ENCODE measurements around the gene GRK1.
A peak's percentile ranks its signal among the peaks of the same experiment; 100 is the strongest.
"Not testable (repeated sequence)": the region's sequence is repeated elsewhere in the genome, so short reads cannot be mapped to it uniquely, and the experiment has no call there.

GRK1 gene

GRCh38 chr13:113725329-113726105, 58.5 kb downstream of the GRK1 start:
- H3K4me3 ChIP-seq (ENCODE audit: low read depth, low read length); H3K27ac ChIP-seq (ENCODE audit: low read depth, low read length): not testable (repeated sequence)

GRCh38 chr13:113726106-113726821, 59.2 kb downstream of the GRK1 start:
- not testable (repeated sequence) for H3K4me1 ChIP-seq (ENCODE audit: control insufficient read depth, insufficient read depth, low read length); H3K9me3 ChIP-seq (ENCODE audit: control insufficient read depth, insufficient read depth, low read length); H3K27me3 ChIP-seq (ENCODE audit: control insufficient read depth, insufficient read depth, low read length); H3K9ac ChIP-seq (ENCODE audit: low read depth, low read length); H3K36me3 ChIP-seq (ENCODE audit: control insufficient read depth, insufficient read depth, low read length)
- H3K4me3 ChIP-seq (ENCODE audit: low read depth, low read length) = peak overlapping the region; percentile 59
- H3K27ac ChIP-seq (ENCODE audit: low read depth, low read length) = peak overlapping the region; percentile 58

More at GRCh38 chr13:113725329-113726105, 58.5 kb downstream of the GRK1 start:
- not testable (repeated sequence) for H3K9me3 ChIP-seq (ENCODE audit: control insufficient read depth, insufficient read depth, low read length); H3K9ac ChIP-seq (ENCODE audit: low read depth, low read length); H3K36me3 ChIP-seq (ENCODE audit: control insufficient read depth, insufficient read depth, low read length); H3K27me3 ChIP-seq (ENCODE audit: control insufficient read depth, insufficient read depth, low read length); H3K4me1 ChIP-seq (ENCODE audit: control insufficient read depth, insufficient read depth, low read length)

GRCh38 chr13:113726961-113727411, 60.0 kb downstream of the GRK1 start:
- peak overlapping the region; percentile 59; the same call in 1 of the 2 replicates for H3K4me3 ChIP-seq (ENCODE audit: low read depth, low read length)

GRCh38 chr13:113728571-113729054, 61.6 kb downstream of the GRK1 start:
- Histone ChIP-seq H3K4me3 (ENCODE audit: low read depth, low read length) (no peak overlapping the region), H3K27ac (ENCODE audit: low read depth, low read length) (no peak overlapping the region), H3K9me3 (ENCODE audit: control insufficient read depth, insufficient read depth, low read length) (peaks cover 2% of the 10 kb centered on the region; the same call in 1 of the 2 replicates), H3K4me1 (ENCODE audit: control insufficient read depth, insufficient read depth, low read length) (peaks cover 7% of the 10 kb centered on the region; the same call in 1 of the 2 replicates), H3K36me3 (ENCODE audit: control insufficient read depth, insufficient read depth, low read length) (no peaks in the 10 kb centered on the region), H3K27me3 (ENCODE audit: control insufficient read depth, insufficient read depth, low read length) (no peaks in the 10 kb centered on the region), H3K9ac (ENCODE audit: low read depth, low read length) (no peak overlapping the region)

More at GRCh38 chr13:113726961-113727411, 60.0 kb downstream of the GRK1 start:
- H3K9ac ChIP-seq (ENCODE audit: low read depth, low read length) = no peak overlapping the region
- H3K27ac ChIP-seq (ENCODE audit: low read depth, low read length) = no peak overlapping the region
- no peaks in the 10 kb centered on the region for H3K27me3 ChIP-seq (ENCODE audit: control insufficient read depth, insufficient read depth, low read length)
- H3K4me1 ChIP-seq (ENCODE audit: control insufficient read depth, insufficient read depth, low read length) = peaks cover 7% of the 10 kb centered on the region; the same call in 1 of the 2 replicates
- no peaks in the 10 kb centered on the region for H3K36me3 ChIP-seq (ENCODE audit: control insufficient read depth, insufficient read depth, low read length)
- no peaks in the 10 kb centered on the region; the same call in 1 of the 2 replicates for H3K9me3 ChIP-seq (ENCODE audit: control insufficient read depth, insufficient read depth, low read length)

- H3K27me3 ChIP-seq (ENCODE audit: control insufficient read depth, insufficient read depth, low read length) = no peaks in the 10 kb centered on the region
- no peak overlapping the region for H3K9ac ChIP-seq (ENCODE audit: low read depth, low read length)
- H3K9me3 ChIP-seq (ENCODE audit: control insufficient read depth, insufficient read depth, low read length) = peaks cover 6% of the 10 kb centered on the region; the same call in 1 of the 2 replicates
- H3K27ac ChIP-seq (ENCODE audit: low read depth, low read length) = no peak overlapping the region
- no peaks in the 10 kb centered on the region for H3K36me3 ChIP-seq (ENCODE audit: control insufficient read depth, insufficient read depth, low read length)
- H3K4me1 ChIP-seq (ENCODE audit: control insufficient read depth, insufficient read depth, low read length) = peaks cover 4% of the 10 kb centered on the region; the same call in 1 of the 2 replicates
- no peak overlapping the region for H3K4me3 ChIP-seq (ENCODE audit: low read depth, low read length)
These were observed 62.4 kb downstream of the GRK1 start for GRCh38 chr13:113729187-113730019.

GRCh38 chr13:113730258-113730691, 63.3 kb downstream of the GRK1 start:
- peaks cover 6% of the 10 kb centered on the region; the same call in 1 of the 2 replicates for H3K9me3 ChIP-seq (ENCODE audit: control insufficient read depth, insufficient read depth, low read length)
- no peak overlapping the region for H3K9ac ChIP-seq (ENCODE audit: low read depth, low read length)
- no peaks in the 10 kb centered on the region for H3K36me3 ChIP-seq (ENCODE audit: control insufficient read depth, insufficient read depth, low read length)
- H3K4me3 ChIP-seq (ENCODE audit: low read depth, low read length) = no peak overlapping the region
- no peak overlapping the region for H3K27ac ChIP-seq (ENCODE audit: low read depth, low read length)
- H3K4me1 ChIP-seq (ENCODE audit: control insufficient read depth, insufficient read depth, low read length) = peaks cover 3% of the 10 kb centered on the region; the same call in 1 of the 2 replicates
- no peaks in the 10 kb centered on the region for H3K27me3 ChIP-seq (ENCODE audit: control insufficient read depth, insufficient read depth, low read length)

GRCh38 chr13:113730831-113731191, 63.8 kb downstream of the GRK1 start:
- H3K27me3 ChIP-seq (ENCODE audit: control insufficient read depth, insufficient read depth, low read length) = no peaks in the 10 kb centered on the region
- H3K4me3 ChIP-seq (ENCODE audit: low read depth, low read length) = no peak overlapping the region
- H3K27ac ChIP-seq (ENCODE audit: low read depth, low read length) = no peak overlapping the region
- H3K9ac ChIP-seq (ENCODE audit: low read depth, low read length) = no peak overlapping the region
- peaks cover 3% of the 10 kb centered on the region; the same call in 1 of the 2 replicates for H3K4me1 ChIP-seq (ENCODE audit: control insufficient read depth, insufficient read depth, low read length)
- H3K9me3 ChIP-seq (ENCODE audit: control insufficient read depth, insufficient read depth, low read length) = peaks cover 6% of the 10 kb centered on the region; the same call in 1 of the 2 replicates
- no peaks in the 10 kb centered on the region for H3K36me3 ChIP-seq (ENCODE audit: control insufficient read depth, insufficient read depth, low read length)

- no peak overlapping the region for H3K27ac ChIP-seq (ENCODE audit: low read depth, low read length)
- H3K27me3 ChIP-seq (ENCODE audit: control insufficient read depth, insufficient read depth, low read length) = no peaks in the 10 kb centered on the region
- peaks cover 2% of the 10 kb centered on the region; the same call in 1 of the 2 replicates for H3K4me1 ChIP-seq (ENCODE audit: control insufficient read depth, insufficient read depth, low read length)
- H3K9me3 ChIP-seq (ENCODE audit: control insufficient read depth, insufficient read depth, low read length) = peaks cover 6% of the 10 kb centered on the region; the same call in 1 of the 2 replicates
- H3K36me3 ChIP-seq (ENCODE audit: control insufficient read depth, insufficient read depth, low read length) = no peaks in the 10 kb centered on the region
- H3K9ac ChIP-seq (ENCODE audit: low read depth, low read length) = no peak overlapping the region
- H3K4me3 ChIP-seq (ENCODE audit: low read depth, low read length) = no peak overlapping the region
These were observed 64.5 kb downstream of the GRK1 start for GRCh38 chr13:113731192-113732175.

- Histone ChIP-seq H3K9ac (ENCODE audit: low read depth, low read length) (no peak overlapping the region), H3K27me3 (ENCODE audit: control insufficient read depth, insufficient read depth, low read length) (no peaks in the 10 kb centered on the region)
These were observed 65.3 kb downstream of the GRK1 start for GRCh38 chr13:113732176-113732960.

More at GRCh38 chr13:113732176-113732960, 65.3 kb downstream of the GRK1 start:
- Histone ChIP-seq H3K4me3 (ENCODE audit: low read depth, low read length) (no peak overlapping the region), H3K36me3 (ENCODE audit: control insufficient read depth, insufficient read depth, low read length) (no peaks in the 10 kb centered on the region), H3K4me1 (ENCODE audit: control insufficient read depth, insufficient read depth, low read length) (no peaks in the 10 kb centered on the region), H3K27ac (ENCODE audit: low read depth, low read length) (no peak overlapping the region), H3K9me3 (ENCODE audit: control insufficient read depth, insufficient read depth, low read length) (0 out of 2 replicates have a peak, but pooled peaks cover 6% of the 10 kb centered on the region)
